CD14-positive monocyte (primary cell): ENCODE results near the gene ATP5F1B. TPM values are rescaled to one million over a fixed set of nuclear protein-coding genes. Genes with fewer than 3 reads are reported as not detected.

Source experiments
- DNase-seq, 3 donors: peaks; one replicate each; pipeline ENCODE4 v3.0.0-alpha.2; 2011 to 2022
- H2AFZ ChIP-seq: 2 replicates; pipeline ENCODE4 v1.6.0; 2012; ENCODE audit warnings: mild to moderate bottlenecking, low read depth, low read length, inconsistent platforms; ENCODE audit not compliant: insufficient read depth, poor library complexity, severe bottlenecking
- H3K27ac ChIP-seq, 2 donors: 1 replicate in 1 of 2; 2 replicates in 1 of 2; pipeline ENCODE4 v1.5.1; 2012 to 2013; ENCODE audit warnings: low read length in 2 of 2, control low read depth in 1 of 2, inconsistent platforms in 1 of 2, low read depth in 1 of 2, mild to moderate bottlenecking in 1 of 2
- H3K27me3 ChIP-seq, 2 donors: one replicate each; pipeline versions ENCODE4 v1.6.0 to v1.6.1; 2011 to 2013; ENCODE audit warnings: low read length in 2 of 2; ENCODE audit not compliant: control insufficient read depth in 2 of 2, insufficient read depth in 2 of 2
- H3K36me3 ChIP-seq, 2 donors: replicated peaks in 1 of 2; 1 replicate in 1 of 2; 2 replicates in 1 of 2; pipeline versions ENCODE4 v1.5.1 to v1.6.1; 2012 to 2013; ENCODE audit warnings: low read length in 2 of 2, control low read depth in 1 of 2, inconsistent platforms in 1 of 2, mild to moderate bottlenecking in 1 of 2; ENCODE audit not compliant: insufficient read depth in 2 of 2, control insufficient read depth in 1 of 2
- H3K4me1 ChIP-seq, 2 donors: 1 replicate in 1 of 2; 2 replicates in 1 of 2; pipeline versions ENCODE4 v1.5.1 to v1.6.1; 2012 to 2013; ENCODE audit warnings: low read length in 2 of 2, control low read depth in 1 of 2, inconsistent platforms in 1 of 2, mild to moderate bottlenecking in 1 of 2, moderate library complexity in 1 of 2; ENCODE audit not compliant: insufficient read depth in 2 of 2, control insufficient read depth in 1 of 2
- H3K4me2 ChIP-seq: replicated peaks from 2 replicates; pipeline ENCODE3; 2012; ENCODE audit warnings: low read length, moderate library complexity, mild to moderate bottlenecking; ENCODE audit not compliant: poor library complexity, severe bottlenecking; ENCODE audit errors: extremely low read depth
- H3K4me3 ChIP-seq, 3 experiments: fragments of 200-600 bp in 1 of 3; sonication (generic) in 1 of 3; replicated peaks in 1 of 3; 1 replicate in 2 of 3; 2 replicates in 1 of 3; pipeline ENCODE4 v1.5.1; 2011 to 2013; ENCODE audit warnings: low read length in 3 of 3, mild to moderate bottlenecking in 3 of 3, control low read depth in 2 of 3, low read depth in 2 of 3, inconsistent platforms in 1 of 3, moderate library complexity in 1 of 3
- H3K79me2 ChIP-seq: 2 replicates; pipeline ENCODE4 v1.6.0; 2012; ENCODE audit warnings: mild to moderate bottlenecking, control low read depth, inconsistent platforms, low read length, moderate library complexity; ENCODE audit not compliant: insufficient read depth
- H3K9ac ChIP-seq: 2 replicates; pipeline ENCODE4 v1.6.0; 2017; ENCODE audit warnings: low read length, mild to moderate bottlenecking; ENCODE audit not compliant: insufficient read depth, poor library complexity, severe bottlenecking
- H3K9me3 ChIP-seq, 2 donors: replicated peaks in 1 of 2; 1 replicate in 1 of 2; 2 replicates in 1 of 2; pipeline versions ENCODE4 v1.5.1 to v1.6.1; 2012 to 2013; ENCODE audit warnings: low read length in 2 of 2, control low read depth in 1 of 2; ENCODE audit not compliant: control insufficient read depth in 1 of 2, insufficient read depth in 1 of 2
- H4K20me1 ChIP-seq: 2 replicates; pipeline ENCODE4 v1.6.0; 2012; ENCODE audit warnings: mild to moderate bottlenecking, low read length, control low read depth, moderate library complexity; ENCODE audit not compliant: insufficient read depth
- H3K27ac Mint-ChIP-seq, 7 donors: one replicate each; pipeline ENCODE4 v1.8.0; 2020; ENCODE audit warnings: mild to moderate bottlenecking in 7 of 7, mixed read lengths in 7 of 7, moderate library complexity in 6 of 7, inconsistent platforms in 2 of 7
- H3K27me3 Mint-ChIP-seq, 3 donors: one replicate each; pipeline ENCODE4 v1.8.0; 2021 to 2022; ENCODE audit warnings: low read depth in 3 of 3, mild to moderate bottlenecking in 3 of 3, mixed read lengths in 3 of 3, moderate library complexity in 3 of 3, inconsistent platforms in 1 of 3
- H3K36me3 Mint-ChIP-seq, 2 donors: one replicate each; pipeline ENCODE4 v1.8.0; 2020; ENCODE audit warnings: mixed read lengths in 2 of 2, inconsistent platforms in 1 of 2, mild to moderate bottlenecking in 1 of 2
- H3K4me1 Mint-ChIP-seq: one replicate; pipeline ENCODE4 v1.8.0; 2020; ENCODE audit warnings: mild to moderate bottlenecking, mixed read lengths
- H3K4me3 Mint-ChIP-seq, 2 donors: one replicate each; pipeline ENCODE4 v1.8.0; 2020; ENCODE audit warnings: mild to moderate bottlenecking in 2 of 2, mixed read lengths in 2 of 2, moderate library complexity in 1 of 2
- H3K9me3 Mint-ChIP-seq, 7 donors: one replicate each; pipeline ENCODE4 v1.8.0; 2020 to 2022; ENCODE audit warnings: mixed read lengths in 7 of 7, mild to moderate bottlenecking in 6 of 7, moderate library complexity in 6 of 7, inconsistent platforms in 2 of 7
- WGBS: methylation state at CpG from one replicate; pipeline ENCODE4 v1.1.5; 2013; ENCODE audit warnings: missing lambda C conversion rate; ENCODE audit not compliant: insufficient coverage; 5-methylcytosine and 5-hydroxymethylcytosine counted together
- intact Hi-C, 2 donors: fragments of 100-400 bp; cut with micrococcal nuclease; formaldehyde crosslinking; loops; one replicate each; pipeline versions ENCODE4 v1.15.0 to v1.15.1; 2023
- polyA plus RNA-seq, 3 donors: library from polyadenylated mRNA; depleted of rRNA in 1 of 3; unstranded in 2 of 3; stranded (reverse) in 1 of 3; fragments of 300-500 nt in 2 of 3; fragments of >200 nt in 1 of 3; fragmentation: Illumina TruSeq in 2 of 3; gene quantifications; 1 replicate in 2 of 3; 2 replicates in 1 of 3; pipeline ENCODE4 v1.2.3, GENCODE V29; 2012 to 2021
- TF ChIP-seq, protein P1 (sequence below): fragments of 200-600 bp; IDR thresholded peaks from one replicate; pipeline ENCODE4 v1.8.0; 2022; ENCODE audit warnings: antibody characterized with exemption, mild to moderate bottlenecking

ATP5F1B gene
- polyA plus RNA-seq, 3 donors, result 554 to 1,093 (median 1,038) TPM

DNA sequence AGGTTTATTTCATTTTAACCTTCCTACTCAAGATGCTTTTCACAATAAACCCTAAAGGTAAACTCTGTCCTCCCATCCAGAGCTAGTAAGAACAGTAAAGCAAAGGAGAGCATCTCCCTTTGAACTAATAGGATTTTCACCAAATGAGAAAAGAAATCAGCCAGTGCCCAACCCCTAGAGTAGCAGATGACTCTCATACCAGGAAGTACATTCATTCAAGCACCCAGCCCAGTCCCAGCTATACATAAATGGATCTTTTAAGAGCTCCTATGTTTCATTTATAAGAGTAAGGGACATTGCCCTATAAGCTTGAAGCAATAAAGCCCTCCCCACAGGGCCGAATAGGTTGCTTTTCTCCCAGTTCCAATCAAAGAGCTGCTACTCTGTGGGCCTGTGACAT lies 23.2 kb downstream of the ATP5F1B start:
- H3K4me1 Mint-ChIP-seq, result peaks cover 22% of the 10 kb centered on the region
- no peak overlapping the region for H3K4me2 ChIP-seq
- H3K27me3 Mint-ChIP-seq, result no peaks in the 10 kb centered on the region
- peaks cover 100% of the 10 kb centered on the region for H4K20me1 ChIP-seq
- H3K27me3 ChIP-seq, result no peaks in the 10 kb centered on the region
- H3K79me2 ChIP-seq, result peaks cover 100% of the 10 kb centered on the region
- H3K4me1 ChIP-seq, result no peaks in the 10 kb centered on the region
- H3K9me3 Mint-ChIP-seq, result no peaks in the 10 kb centered on the region
- TF ChIP-seq, protein P1, sequence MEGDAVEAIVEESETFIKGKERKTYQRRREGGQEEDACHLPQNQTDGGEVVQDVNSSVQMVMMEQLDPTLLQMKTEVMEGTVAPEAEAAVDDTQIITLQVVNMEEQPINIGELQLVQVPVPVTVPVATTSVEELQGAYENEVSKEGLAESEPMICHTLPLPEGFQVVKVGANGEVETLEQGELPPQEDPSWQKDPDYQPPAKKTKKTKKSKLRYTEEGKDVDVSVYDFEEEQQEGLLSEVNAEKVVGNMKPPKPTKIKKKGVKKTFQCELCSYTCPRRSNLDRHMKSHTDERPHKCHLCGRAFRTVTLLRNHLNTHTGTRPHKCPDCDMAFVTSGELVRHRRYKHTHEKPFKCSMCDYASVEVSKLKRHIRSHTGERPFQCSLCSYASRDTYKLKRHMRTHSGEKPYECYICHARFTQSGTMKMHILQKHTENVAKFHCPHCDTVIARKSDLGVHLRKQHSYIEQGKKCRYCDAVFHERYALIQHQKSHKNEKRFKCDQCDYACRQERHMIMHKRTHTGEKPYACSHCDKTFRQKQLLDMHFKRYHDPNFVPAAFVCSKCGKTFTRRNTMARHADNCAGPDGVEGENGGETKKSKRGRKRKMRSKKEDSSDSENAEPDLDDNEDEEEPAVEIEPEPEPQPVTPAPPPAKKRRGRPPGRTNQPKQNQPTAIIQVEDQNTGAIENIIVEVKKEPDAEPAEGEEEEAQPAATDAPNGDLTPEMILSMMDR, result no peak
- no peak for DNase-seq
- peak overlapping the region in 3 of 7 donors; percentile 23 to 76 (median 34) for H3K27ac Mint-ChIP-seq
- no peaks in the 10 kb centered on the region for H3K9me3 ChIP-seq
- WGBS, result no CpG with 5 or more reads among the region's 1 CpG
- H3K27ac ChIP-seq, result no peak overlapping the region
- H3K4me3 ChIP-seq, result no peak overlapping the region
- peaks cover 58 to 72% of the 10 kb centered on the region in 2 donors for H3K36me3 Mint-ChIP-seq
- peaks cover 29 to 86% of the 10 kb centered on the region in 2 donors for H3K36me3 ChIP-seq
- no peak overlapping the region for H3K4me3 Mint-ChIP-seq
- intact Hi-C loops, result no loop called here
- H3K9ac ChIP-seq, result no peak overlapping the region
- H2AFZ ChIP-seq, result no peak overlapping the region

DNA sequence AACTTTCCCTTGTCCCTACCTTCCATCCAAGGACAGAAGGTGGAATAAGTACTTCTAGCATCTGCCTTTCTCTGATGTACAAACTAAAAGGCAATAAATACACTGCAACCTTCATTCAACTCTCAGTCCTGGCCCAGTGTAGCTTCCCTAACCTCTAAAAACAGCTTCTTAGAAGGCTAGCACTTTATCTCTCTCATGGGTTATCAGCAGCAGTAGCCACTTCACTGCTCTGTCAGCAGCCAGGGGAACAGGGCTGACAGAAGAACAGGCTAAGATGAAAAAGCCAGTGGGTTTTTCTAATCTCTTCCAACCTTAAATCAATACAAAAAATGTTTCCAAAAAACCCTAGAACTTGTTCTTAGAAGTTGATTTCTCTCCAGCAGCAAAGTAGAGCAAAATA lies 28.9 kb downstream of the ATP5F1B start:
- TF ChIP-seq, protein P1, result no peak
- peaks cover 83 to 100% of the 10 kb centered on the region in 2 donors for H3K36me3 ChIP-seq
- Mint-ChIP-seq H3K9me3 (no peaks in the 10 kb centered on the region), H3K4me3 (no peak overlapping the region), H3K27me3 (peaks cover 0 to 2% (median 2%) of the 10 kb centered on the region in 3 donors), H3K36me3 (peaks cover 84 to 86% of the 10 kb centered on the region in 2 donors), H3K27ac (peak overlapping the region in 4 of 7 donors; percentile 5 to 44 (median 30)), H3K4me1 (no peaks in the 10 kb centered on the region)
- no peak overlapping the region for H3K4me2 ChIP-seq
- peaks cover 99% of the 10 kb centered on the region for H4K20me1 ChIP-seq
- H3K9me3 ChIP-seq, result no peaks in the 10 kb centered on the region
- intact Hi-C loops, result no loop called here
- no peak overlapping the region for H2AFZ ChIP-seq
- no peak overlapping the region for H3K27ac ChIP-seq
- no peak overlapping the region for H3K9ac ChIP-seq
- no peak overlapping the region for H3K4me3 ChIP-seq
- no peak for DNase-seq
- H3K27me3 ChIP-seq, result no peaks in the 10 kb centered on the region
- no peaks in the 10 kb centered on the region for H3K4me1 ChIP-seq
- H3K79me2 ChIP-seq, result peaks cover 67% of the 10 kb centered on the region
